Heart left ventricle (tissue), 13 donors: ENCODE results near the gene SLC35G2.

Experiments
- CTCF ChIP-seq, 12 donors: fragments of 200-600 bp; sonication (generic) in 4 of 12; IDR thresholded peaks; one replicate each; pipeline versions ENCODE4 v1.5.0 to v1.8.0; 2018 to 2022; ENCODE audit warnings: antibody characterized with exemption in 12 of 12, mild to moderate bottlenecking in 5 of 12
- POLR2A ChIP-seq, 2 donors: fragments of 450-650 bp; IDR thresholded peaks; one replicate each; pipeline ENCODE4 v1.6.1; 2017; ENCODE audit warnings: antibody characterized with exemption in 2 of 2, mild to moderate bottlenecking in 2 of 2, moderate library complexity in 2 of 2
- donor health status: ischemic (EF 13 %, LVEDD 7.1; RV severe dilation, severe dysfunction).
- donor health status: DM: no; HTN: yes; CAD: no.
- donor health status: DM: no; HTN: no; CAD: no.
- donor health status: ischemic (EF 25% LVEDD 6.9; RV normal size, moderate dysfunction).
- donor health status: ischemic (EF 25% LVEDD 5.7; RV mildly dilated, moderate dysfunction).
- donor health status: ischemic (EF 35%, LVEDD 5.7; RV mildly dilated, moderate dysfunction).
- donor health status: nonischemic (EF 11% LVEDD 7.7; RV severe dilation, severe dysfunction).
- donor health status: DM: yes; HTN: yes; CAD: no.
- donor health status: PGD.
- donor health status: ischemic (EF 29% LVEDD 5.4; RV normal size, mild dysfunction).
- donor health status: nonischemic (EF 23%, LVEDD 6.1; RV moderate dilation, normal function).

DNA sequence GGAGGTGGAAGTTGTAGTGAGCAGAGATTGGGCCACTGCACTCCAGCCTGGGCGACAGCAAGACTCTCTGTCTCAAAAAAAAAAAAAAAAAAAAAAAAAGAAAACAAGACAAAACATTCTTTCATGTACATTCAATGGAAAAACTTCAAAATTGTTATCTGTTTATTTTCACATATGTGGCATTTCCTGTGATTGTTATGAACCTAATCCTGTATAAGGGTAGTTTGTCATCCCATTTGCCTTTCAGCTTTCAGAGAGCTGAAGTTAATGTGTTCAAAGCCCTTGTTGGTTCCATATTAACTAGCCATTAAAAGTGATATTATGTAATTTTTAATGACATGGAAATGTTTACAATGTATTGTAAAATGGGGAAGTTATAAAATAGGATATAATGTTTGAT, 25.8 kb downstream of the SLC35G2 start:
- TF ChIP-seq CTCF (IDR thresholded peaks at IDR 0.05): no peak
- no peak for TF ChIP-seq POLR2A (IDR thresholded peaks at IDR 0.05)
